Right forelimb (tissue), 1 donor: Measurements from ENCODE around the gene RXFP1.

Source experiments
- DNase-seq: peaks from one replicate; pipeline ENCODE4 v3.0.0-alpha.2; 2018

The RXFP1 gene

DNA sequence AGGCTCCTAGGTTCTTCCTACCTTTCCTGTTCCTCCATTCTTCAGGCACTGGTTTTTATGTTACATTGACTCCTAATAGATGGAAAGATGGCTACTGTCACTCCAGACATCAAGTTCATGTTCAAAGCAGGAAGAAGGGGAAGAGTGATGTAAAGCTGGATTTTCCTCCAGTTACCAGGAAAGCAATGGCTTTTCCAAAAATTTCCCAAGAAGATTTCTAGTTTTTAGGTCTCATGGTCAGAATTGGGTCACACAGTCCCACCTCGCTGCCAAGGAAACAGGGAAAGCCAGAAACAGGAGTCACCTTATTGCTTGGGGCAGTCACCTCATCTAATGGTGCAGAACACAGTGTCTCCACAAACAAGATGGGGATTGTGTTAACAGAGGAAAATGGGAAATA lies 21.5 kb downstream of the RXFP1 start:
- no peak for DNase-seq

- no peak for DNase-seq
These were observed 22.5 kb downstream of the RXFP1 start for GRCh38 chr4:158544141-158544540.

- no peak for DNase-seq
These were observed 31.7 kb downstream of the RXFP1 start for GRCh38 chr4:158553364-158553763.

- no peak for DNase-seq
These were observed 38.6 kb downstream of the RXFP1 start for GRCh38 chr4:158560284-158560683.

DNA sequence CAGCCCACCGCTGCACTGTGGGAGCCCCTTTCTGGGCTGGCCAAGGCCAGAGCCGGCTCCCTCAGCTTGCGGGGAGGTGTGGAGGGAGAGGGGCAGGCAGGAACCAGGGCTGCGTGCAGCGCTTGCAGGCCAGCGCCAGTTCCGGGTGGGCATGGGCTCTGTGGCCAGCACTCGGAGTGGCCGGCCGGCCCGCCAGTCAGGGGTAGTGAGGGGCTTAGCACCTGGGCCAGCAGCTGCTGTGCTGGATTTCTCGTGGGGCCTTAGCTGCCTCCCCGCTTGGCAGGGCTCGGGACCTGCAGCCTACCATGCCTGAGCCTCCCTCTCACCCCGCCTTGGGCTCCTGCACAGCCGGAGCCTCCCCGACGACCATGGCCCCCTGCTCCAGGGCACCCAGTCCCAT lies 45.2 kb downstream of the RXFP1 start:
- no peak for DNase-seq

- no peak for DNase-seq
These were observed 50.1 kb downstream of the RXFP1 start for GRCh38 chr4:158571736-158572135.

DNA sequence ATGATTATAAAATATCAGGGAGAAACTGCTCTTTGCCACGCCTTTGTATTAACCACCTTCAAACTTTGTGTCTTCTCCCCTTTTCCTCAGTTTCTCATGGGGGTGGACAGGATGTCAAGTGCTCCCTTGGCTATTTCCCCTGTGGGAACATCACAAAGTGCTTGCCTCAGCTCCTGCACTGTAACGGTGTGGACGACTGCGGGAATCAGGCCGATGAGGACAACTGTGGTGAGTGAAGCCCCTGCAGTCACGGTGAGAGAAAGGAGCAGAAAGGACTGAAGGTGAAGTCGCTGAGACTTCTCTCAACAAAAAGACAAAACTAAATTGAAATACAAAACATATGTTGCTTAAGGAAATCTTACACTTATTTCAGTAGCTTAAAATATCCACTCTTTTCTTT lies 50.9 kb downstream of the RXFP1 start:
- DNase-seq = no peak

DNA sequence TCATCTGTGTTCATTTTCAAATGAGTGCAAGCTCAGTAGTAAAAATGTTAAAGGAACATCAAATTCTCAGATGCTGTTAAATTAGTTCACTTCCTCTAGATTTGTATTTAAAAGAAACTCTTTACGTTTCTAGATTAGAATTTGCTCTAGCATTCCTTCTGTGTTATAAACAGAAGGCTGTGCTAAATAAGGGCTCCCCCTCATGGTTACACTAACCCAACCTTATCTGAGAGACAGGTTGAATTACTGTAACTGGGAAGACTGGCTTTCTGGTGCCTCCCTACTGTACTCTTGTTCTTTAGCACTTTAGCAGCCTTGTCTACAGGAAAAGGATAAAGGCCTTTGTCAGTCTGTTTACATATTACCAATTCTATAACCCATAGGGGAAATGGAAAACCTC lies 56.8 kb downstream of the RXFP1 start:
- DNase-seq = no peak

DNA sequence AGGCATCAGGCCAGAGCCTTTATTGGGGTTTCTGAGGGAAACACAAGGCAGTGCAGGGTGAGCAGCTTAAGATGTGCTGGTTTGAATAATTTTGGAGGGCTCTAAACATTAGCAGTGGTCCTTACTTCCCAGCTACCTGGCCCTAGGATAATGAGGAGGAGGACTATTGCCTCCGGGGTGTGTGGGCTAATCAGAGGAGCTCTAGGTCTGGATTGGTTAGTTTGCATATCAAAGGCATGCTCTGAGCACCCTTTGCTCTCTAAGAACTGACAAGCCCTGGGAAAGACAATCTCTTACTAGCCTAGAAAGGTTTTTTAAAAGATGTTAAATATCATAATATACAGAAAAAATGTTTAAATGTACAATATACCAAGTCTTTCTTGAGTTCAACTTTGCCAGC lies 58.4 kb downstream of the RXFP1 start:
- DNase-seq = no peak

DNA sequence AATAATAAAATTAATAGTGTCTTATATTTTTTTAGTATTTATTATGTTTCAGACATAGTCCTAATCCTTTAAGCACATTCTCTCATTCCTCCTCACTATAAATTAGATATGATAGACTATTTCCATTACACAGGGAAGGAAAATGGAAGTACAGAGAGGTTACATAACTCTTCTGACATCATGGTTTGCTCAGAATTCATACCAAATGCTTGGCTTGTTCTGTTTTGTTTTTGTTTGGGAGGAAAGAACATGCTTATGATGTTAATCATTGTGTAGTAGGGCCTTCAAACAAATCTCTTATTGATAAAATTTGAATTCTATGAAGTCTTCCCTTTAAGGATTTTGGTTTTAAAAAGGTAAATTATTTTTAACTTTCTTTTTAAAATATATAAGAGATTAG lies 59.5 kb downstream of the RXFP1 start:
- DNase-seq = no peak

GRCh38 chr4:158586881-158587280 lies 65.2 kb downstream of the RXFP1 start:
- DNase-seq = no peak

DNA sequence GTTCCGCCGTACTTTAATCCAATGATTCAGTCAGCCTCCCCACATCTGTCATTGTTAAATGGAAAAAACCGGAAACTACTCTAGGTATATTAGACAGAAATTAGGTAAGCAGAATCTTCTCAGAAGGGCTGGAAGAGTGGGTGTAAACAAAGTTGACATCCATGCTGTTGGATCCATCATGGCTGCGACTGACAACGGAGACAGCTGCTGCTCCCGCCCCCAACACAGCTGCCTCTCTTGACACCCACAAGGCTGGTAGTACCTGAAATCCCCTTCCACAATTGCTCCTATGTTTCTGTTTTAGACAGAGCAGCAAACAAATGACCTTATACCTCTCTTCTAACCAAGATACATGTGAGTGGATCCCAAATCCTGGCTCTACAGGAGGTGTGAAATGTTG lies 66.6 kb downstream of the RXFP1 start:
- no peak for DNase-seq

GRCh38 chr4:158588777-158589176 lies 67.1 kb downstream of the RXFP1 start:
- DNase-seq = no peak

DNA sequence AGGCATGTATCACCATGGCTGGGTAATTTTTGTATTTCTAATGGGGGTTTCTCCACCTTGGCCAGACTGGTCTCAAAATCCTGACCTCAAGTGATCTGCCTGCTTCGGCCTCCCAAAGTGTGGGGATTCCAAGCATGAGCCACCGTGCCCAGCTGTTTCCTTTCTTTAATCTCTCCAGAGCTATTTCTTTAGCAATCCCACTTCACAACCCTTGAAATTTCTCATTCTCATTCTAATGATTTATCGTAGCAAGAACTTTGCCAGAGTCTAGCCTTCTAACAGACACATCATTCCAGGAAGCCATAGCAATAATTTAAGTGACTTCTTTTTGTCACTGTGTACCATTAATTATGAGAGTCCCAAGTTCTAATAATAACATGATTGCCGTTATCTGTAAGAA lies 68.6 kb downstream of the RXFP1 start:
- DNase-seq = no peak

DNA sequence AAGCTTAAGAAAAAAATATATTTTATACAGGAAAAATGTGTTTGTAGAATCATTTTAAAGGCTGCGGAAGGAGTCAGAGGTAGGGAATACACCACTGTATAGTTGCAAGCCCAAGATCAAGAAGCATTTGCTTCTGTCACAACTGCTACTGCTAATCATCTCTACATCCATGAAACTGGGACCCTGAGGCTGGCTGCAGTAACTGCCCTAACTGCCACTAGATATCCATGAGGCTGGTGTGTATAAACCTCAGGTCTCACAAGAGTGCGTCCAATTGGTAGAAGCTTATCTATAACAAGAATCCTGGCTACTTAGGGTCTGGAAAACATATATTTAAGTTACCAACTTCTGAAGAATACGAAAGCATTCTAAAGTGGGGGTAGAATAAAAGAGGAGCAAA lies 69.1 kb downstream of the RXFP1 start:
- DNase-seq = no peak

DNA sequence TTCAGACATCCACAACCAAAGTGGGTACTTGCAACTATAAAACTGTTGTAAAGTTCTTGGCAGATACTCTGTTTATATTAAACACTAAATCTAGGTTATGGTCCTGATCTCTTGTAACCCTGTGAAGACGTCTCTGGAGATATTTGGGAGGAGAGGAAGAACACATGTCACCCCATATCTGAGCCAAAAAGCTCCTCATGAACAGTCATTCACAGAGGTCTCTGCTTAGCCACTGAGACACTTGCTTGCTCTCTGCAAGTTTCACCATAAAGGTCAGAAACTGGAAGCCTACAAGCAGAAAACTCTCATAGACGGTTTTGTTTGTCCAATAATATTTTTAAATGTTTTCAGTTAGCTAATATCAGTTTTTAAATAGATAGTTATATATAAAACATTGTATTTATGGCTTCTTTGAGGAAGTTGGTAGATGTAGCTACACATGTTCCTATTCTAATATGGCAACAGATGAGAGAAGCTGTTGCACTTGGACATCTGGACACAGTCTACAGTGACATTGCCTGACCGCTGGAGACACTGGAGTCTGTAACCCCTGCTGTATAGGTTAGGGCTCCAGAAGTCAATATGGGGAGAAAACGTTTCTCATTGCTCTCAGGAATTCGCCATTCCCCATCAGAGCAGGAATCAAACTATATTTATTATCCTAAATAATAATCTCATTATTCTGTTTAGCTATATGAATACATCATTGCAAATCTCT lies 76.4 kb downstream of the RXFP1 start:
- no peak for DNase-seq

DNA sequence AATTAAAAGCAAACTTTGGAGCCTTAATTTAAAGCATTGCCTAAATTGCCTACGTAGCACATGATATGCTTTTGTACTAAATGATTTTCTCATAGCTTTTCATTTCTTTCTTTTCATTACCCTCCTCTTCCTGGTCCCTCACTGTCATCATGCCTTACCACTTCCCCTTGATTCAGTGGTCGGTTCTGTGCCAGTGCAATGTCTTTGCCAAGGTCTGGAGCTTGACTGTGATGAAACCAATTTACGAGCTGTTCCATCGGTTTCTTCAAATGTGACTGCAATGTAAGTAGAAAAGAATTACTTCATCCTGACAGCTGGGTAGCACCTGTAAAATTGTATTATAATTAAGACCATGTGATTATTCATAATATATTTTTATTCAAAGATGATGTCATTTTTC lies 77.5 kb downstream of the RXFP1 start:
- no peak for DNase-seq

DNA sequence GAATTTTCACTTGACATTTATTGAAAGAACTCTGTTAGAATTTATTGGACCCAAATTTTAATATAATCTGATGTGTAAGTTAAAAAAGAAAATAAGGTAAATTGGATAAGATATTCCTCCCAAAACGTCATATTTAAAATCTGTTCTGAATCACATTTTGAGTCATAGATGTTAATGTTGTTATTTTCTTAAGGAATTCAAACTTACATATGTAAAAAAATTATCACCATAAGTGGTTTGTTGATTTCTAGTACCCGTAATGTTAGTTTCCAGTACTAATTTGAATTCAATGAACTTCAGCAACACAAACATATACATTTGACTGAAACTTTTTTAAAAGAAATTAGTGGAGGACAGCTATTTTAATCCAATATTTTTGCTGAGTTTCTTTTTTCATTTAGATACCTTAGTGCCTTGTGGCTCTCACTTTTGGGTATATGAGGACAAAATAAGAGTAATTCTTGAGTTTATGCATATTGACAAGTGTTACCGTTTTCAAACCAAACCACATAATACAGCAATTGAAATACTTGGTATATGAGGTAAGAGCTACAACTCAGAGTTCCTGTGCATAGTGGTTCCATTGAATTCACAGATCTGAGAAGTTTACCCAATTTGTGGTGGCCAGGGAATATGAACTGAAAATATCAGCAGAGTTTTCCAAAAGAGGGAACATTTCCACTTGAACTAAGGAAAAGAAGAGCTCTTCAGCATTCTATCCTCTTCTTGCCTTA lies 78.2 kb downstream of the RXFP1 start:
- no peak for DNase-seq

- no peak for DNase-seq
These were observed 82.7 kb downstream of the RXFP1 start for GRCh38 chr4:158604369-158604768.

GRCh38 chr4:158605393-158605792 lies 83.7 kb downstream of the RXFP1 start:
- DNase-seq = no peak

- DNase-seq = no peak
These were observed 85.3 kb downstream of the RXFP1 start for GRCh38 chr4:158606969-158607368.

DNA sequence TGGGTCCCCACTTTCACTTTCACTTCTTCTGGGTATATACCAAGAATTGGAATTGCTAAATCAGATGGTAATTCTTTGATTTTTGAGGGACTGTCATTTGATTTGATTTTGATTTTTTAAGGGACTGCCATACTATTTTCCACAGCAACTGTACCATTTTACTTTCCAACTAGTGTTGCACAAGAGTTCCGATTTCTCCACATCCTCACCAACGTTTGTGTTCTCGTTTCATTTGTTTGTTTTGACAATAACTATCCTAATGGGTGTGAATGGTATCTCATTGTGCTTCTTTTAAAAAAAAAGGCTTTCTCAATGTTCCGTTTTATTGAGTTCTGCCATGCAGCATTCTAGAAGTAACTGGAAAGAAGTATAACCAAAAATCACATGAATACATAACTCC lies 87.4 kb downstream of the RXFP1 start:
- no peak for DNase-seq

DNA sequence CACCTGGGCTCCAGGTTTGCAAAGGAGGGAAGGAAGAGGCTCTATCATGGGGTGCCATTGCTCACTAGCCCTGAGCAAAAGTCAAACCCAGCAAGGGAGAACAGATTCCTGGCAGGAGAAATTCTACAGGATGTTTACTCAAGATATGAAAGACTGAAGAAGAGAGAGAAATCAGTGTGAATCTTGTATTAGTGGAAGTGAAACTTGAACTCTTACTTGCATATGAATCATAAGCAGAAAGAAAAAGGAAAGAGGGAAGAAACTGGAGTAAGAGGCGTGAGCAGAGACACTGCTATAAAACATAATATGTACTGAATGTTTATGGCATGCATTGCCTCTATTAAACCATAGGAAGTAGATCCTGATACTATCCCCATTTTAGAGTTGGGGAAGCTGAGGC lies 89.1 kb downstream of the RXFP1 start:
- no peak for DNase-seq

GRCh38 chr4:158613046-158613445 lies 91.4 kb downstream of the RXFP1 start:
- no peak for DNase-seq

GRCh38 chr4:158617956-158618355 lies 96.3 kb downstream of the RXFP1 start:
- DNase-seq = no peak
